AG09309 (cell line): ENCODE data around the gene YBX3.

Source experiments
- DNase-seq: peaks from one replicate; pipeline ENCODE4 v3.0.0-alpha.2; 2010; ENCODE audit warnings: low read depth
- H3K4me3 ChIP-seq: 2 replicates; pipeline ENCODE4 v1.5.1; 2011; ENCODE audit warnings: mild to moderate bottlenecking, low read depth, low read length, moderate library complexity; ENCODE audit not compliant: control insufficient read depth
- TF ChIP-seq, protein P1 (sequence below): IDR thresholded peaks from 2 replicates; pipeline ENCODE4 v1.5.1; 2011; ENCODE audit warnings: mild to moderate bottlenecking, low read depth, low read length, inconsistent platforms; ENCODE audit not compliant: insufficient read depth, control insufficient read depth; ENCODE audit errors: missing control alignments

YBX3 gene

DNA sequence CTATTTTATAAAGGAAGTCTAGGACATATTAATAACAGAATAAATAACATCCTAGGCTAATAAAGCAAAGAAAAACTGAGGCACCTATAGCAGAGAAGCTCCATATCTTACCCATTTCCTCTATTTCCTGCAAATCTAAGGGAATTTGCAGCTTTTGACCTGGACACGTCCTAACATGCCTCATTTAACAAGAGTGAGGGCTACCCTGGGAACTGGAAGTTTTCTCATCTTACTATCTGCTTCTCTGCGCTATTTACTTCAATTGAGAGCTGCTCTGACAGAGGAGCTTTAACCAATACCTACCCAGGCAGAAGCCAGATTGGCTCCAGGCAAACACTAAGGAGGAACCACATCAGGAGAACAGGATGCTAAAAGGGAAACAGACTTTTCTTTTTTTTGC is 5.7 kb downstream of the YBX3 start:
- no peak for DNase-seq
- no peak overlapping the region; the same call in 1 of the 2 replicates for H3K4me3 ChIP-seq
- TF ChIP-seq, protein P1, sequence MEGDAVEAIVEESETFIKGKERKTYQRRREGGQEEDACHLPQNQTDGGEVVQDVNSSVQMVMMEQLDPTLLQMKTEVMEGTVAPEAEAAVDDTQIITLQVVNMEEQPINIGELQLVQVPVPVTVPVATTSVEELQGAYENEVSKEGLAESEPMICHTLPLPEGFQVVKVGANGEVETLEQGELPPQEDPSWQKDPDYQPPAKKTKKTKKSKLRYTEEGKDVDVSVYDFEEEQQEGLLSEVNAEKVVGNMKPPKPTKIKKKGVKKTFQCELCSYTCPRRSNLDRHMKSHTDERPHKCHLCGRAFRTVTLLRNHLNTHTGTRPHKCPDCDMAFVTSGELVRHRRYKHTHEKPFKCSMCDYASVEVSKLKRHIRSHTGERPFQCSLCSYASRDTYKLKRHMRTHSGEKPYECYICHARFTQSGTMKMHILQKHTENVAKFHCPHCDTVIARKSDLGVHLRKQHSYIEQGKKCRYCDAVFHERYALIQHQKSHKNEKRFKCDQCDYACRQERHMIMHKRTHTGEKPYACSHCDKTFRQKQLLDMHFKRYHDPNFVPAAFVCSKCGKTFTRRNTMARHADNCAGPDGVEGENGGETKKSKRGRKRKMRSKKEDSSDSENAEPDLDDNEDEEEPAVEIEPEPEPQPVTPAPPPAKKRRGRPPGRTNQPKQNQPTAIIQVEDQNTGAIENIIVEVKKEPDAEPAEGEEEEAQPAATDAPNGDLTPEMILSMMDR = no peak

DNA sequence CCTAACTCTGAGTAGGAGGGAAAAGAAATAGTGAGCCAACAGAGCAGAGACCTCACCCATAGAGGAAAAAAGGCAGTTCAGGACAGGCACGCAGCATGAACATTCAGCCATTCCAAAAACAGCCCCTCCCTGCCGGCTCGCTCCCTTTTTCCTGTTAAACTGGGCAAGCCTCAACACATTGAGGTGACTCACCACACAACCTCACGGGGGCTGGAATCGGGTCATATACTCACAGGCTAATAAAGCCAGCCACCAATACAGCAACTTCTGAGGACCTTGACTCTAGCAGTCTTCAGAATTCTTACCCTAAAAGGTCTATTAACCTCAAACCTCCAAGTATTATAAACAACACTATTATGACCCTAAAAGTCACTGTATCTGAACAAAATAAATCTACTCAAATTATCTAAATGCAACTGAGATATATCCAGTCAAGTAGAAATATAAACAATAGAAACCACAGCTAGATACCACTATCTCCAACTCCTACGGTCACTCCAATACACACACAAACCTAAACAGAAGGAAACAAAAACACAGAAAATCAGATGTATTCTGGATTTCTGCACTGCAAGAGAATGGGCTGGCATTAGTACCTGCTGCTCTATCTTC is 6.3 kb downstream of the YBX3 start:
- peak; percentile 70 for DNase-seq

DNA sequence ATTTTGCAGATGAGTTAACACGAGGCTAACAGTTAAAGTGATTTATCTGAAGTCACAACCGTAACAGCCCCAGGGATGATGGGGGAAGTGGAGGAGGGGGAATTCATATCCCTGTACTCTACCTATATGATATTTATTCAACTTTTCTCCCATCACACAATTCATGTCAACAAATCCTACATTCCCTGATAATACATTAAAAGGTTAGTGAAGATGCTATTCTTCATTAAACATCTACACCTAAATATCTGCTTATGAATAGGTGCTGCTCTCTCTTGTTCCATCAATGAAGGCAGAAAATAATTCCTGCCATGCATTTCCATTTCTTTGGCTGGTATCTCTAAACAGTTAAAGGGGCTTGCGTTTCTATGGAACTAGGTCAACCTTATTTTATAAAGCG is 6.8 kb downstream of the YBX3 start:
- TF ChIP-seq, protein P1 = no peak
- peak overlapping the region; percentile 5; the same call in 1 of the 2 replicates for H3K4me3 ChIP-seq
- DNase-seq = no peak

More for the DNA sequence above, 6.3 kb downstream of the YBX3 start:
- H3K4me3 ChIP-seq = peak overlapping the region; percentile 5; the same call in 1 of the 2 replicates
- TF ChIP-seq, protein P1 = no peak

DNA sequence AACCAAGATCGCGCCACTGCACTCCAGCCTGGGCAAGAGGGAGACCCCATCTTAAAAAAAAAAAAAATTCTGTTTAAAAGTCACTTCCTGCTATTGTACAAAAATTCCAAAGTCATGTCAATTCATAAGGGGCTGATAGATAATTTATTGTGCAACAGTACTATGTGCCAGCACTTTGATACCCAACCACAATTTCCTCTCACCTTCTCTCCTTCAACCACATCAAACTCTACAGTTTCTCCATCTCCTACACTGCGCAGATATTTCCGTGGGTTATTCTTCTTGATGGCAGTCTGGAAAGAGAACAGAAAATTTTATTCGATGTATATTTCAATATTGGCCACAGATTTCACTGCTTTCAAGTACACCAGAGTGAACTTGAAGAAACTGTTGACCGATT is 7.6 kb downstream of the YBX3 start:
- TF ChIP-seq, protein P1 = no peak
- no peak overlapping the region for H3K4me3 ChIP-seq
- no peak for DNase-seq

DNA sequence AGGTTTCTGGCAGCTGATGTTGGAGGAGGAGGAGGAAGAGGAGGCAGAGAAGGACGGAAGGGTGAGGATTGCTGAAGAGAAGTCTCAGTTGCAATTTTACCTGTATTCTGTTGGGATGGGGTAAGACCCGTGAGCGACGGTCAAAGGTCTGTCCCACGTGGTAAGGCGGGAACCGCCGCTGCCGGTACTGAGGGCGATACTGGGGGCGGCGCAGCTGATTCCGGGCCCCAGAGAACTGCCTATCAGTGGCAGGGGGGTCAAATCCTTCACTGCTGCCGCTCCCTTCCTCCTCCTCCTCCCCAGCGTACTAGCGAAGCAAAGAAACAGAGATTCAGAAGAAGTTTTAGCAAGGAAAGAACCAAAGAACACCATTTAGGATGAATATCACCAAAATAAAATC is 13.3 kb downstream of the YBX3 start:
- TF ChIP-seq, protein P1 = no peak
- H3K4me3 ChIP-seq = no peak overlapping the region
- DNase-seq = no peak

DNA sequence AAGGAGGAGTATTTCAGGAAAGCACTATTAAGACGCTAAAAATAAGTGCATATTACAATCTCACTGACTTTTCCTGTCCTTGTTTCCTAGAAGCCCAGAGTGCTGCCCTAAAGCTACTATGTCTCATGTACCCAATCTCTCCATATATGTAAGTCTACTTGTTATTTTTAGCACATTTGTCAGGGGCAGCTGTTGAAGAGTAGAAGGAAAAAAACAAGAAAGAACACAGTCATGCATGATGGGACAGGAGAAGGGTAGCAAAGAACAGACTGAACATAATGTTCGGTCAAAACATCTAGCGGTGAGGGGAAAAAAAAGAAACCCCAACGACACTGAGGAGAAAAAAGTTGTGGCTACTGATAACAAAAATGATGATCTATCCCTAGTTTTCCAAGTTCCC is 14.3 kb downstream of the YBX3 start:
- H3K4me3 ChIP-seq = no peak overlapping the region
- DNase-seq = no peak
- TF ChIP-seq, protein P1 = no peak
